ENCODE results near the gene TMEM38B.

- TF ChIP-seq MXI1 (IDR thresholded peaks at IDR 0.05; ENCODE audit: low read depth, low read length) (no peak), EP300 (IDR thresholded peaks at IDR 0.05; ENCODE audit: borderline replicate concordance in 1 of 2, low read depth in 1 of 2, low read length in 1 of 2) (no peak), FOSL2 (IDR thresholded peaks at IDR 0.05; ENCODE audit: borderline replicate concordance, low read depth) (no peak), MAX (IDR thresholded peaks at IDR 0.05; ENCODE audit: low read depth) (no peak), GABPA (IDR thresholded peaks at IDR 0.05; ENCODE audit: low read depth) (no peak), USF1 (IDR thresholded peaks at IDR 0.05; ENCODE audit: borderline replicate concordance, low read depth) (no peak), CTCF (IDR thresholded peaks at IDR 0.05) (no peak), YY1 (IDR thresholded peaks at IDR 0.05; ENCODE audit: low read depth) (no peak), RCOR1 (IDR thresholded peaks at IDR 0.05; ENCODE audit: low read length) (no peak), REST (IDR thresholded peaks at IDR 0.05; ENCODE audit: low read depth, low read length) (no peak), TAF1 (IDR thresholded peaks at IDR 0.05; ENCODE audit: borderline replicate concordance, low read depth, low read length) (no peak), POLR2AphosphoS5 (IDR thresholded peaks at IDR 0.05; ENCODE audit: low read depth, low read length) (no peak), ZBTB33 (IDR thresholded peaks at IDR 0.05; ENCODE audit: borderline replicate concordance, low read depth) (no peak)
These were observed 20.4 kb upstream of the TMEM38B start for GRCh38 chr9:105673850-105674387.
